ENCODE measurements around the gene SH3BP2. TPM values are rescaled to one million over a fixed set of nuclear protein-coding genes. Genes with fewer than 3 reads are reported as not detected.

Gene SH3BP2
- total RNA-seq, 5 donors from 2014 or later (not counting 1 experiment from before 2014, with no cell fraction given): 44.0 to 68.2 (median 49.7) TPM

GRCh38 chr4:2835978-2836377 lies 43.1 kb downstream of the SH3BP2 start:
- peaks cover 54 to 66% (median 55%) of the 10 kb centered on the region in 3 donors for H3K4me1 Mint-ChIP-seq
- ATAC-seq (replicated peaks in 1 of 4): no peak
- H3K36me3 Mint-ChIP-seq: peaks cover 3% of the 10 kb centered on the region
- H3K4me3 ChIP-seq (ENCODE audit: control insufficient read depth in 1 of 2, extremely low read depth in 1 of 2, low read length in 1 of 2): no peak overlapping the region
- H3K4me1 ChIP-seq (ENCODE audit: control insufficient read depth in 1 of 2, extremely low read depth in 1 of 2, insufficient read depth in 2 of 2, low read length in 2 of 2): peaks cover 30 to 62% of the 10 kb centered on the region in 2 experiments
- peak overlapping the region; percentile 91 to 93 for H3K27ac Mint-ChIP-seq
- H3K27me3 ChIP-seq (replicated peaks in 1 of 2; ENCODE audit: control insufficient read depth in 2 of 2, extremely low read depth in 1 of 2, insufficient read depth in 2 of 2, low read length in 1 of 2): no peaks in the 10 kb centered on the region
- H3K9me3 ChIP-seq: no peaks in the 10 kb centered on the region
- ChIA-PET CTCF (no interaction called here), POLR2A (no interaction called here)
- peaks cover 0 to 4% (median 0%) of the 10 kb centered on the region in 3 donors for H3K9me3 Mint-ChIP-seq
- H3K36me3 ChIP-seq (ENCODE audit: control insufficient read depth in 2 of 2, extremely low read depth in 1 of 2, insufficient read depth in 1 of 2, low read length in 1 of 2): peaks cover 8 to 22% of the 10 kb centered on the region in 2 donors
- DNase-seq: peak in 1 of 35 experiments; percentile 3
- peak overlapping the region; percentile 72 for H3K27ac ChIP-seq (ENCODE audit: low read length)
- WGBS (ENCODE audit: insufficient coverage): 92% methylated on average over 7 of the region's 8 CpGs
- H3K4me3 Mint-ChIP-seq: peak overlapping the region in 1 of 3 donors; percentile 76
- no peaks in the 10 kb centered on the region for H3K27me3 Mint-ChIP-seq

GRCh38 chr4:2836391-2836859 lies 43.5 kb downstream of the SH3BP2 start:
- Histone ChIP-seq H3K36me3 (ENCODE audit: control insufficient read depth in 2 of 2, extremely low read depth in 1 of 2, insufficient read depth in 1 of 2, low read length in 1 of 2) (peaks cover 8 to 18% of the 10 kb centered on the region in 2 donors), H3K27ac (ENCODE audit: low read length) (peak overlapping the region; percentile 72), H3K27me3 (replicated peaks in 1 of 2; ENCODE audit: control insufficient read depth in 2 of 2, extremely low read depth in 1 of 2, insufficient read depth in 2 of 2, low read length in 1 of 2) (no peaks in the 10 kb centered on the region), H3K4me1 (ENCODE audit: control insufficient read depth in 1 of 2, extremely low read depth in 1 of 2, insufficient read depth in 2 of 2, low read length in 2 of 2) (peaks cover 30 to 62% of the 10 kb centered on the region in 2 experiments), H3K9me3 (no peaks in the 10 kb centered on the region), H3K4me3 (ENCODE audit: control insufficient read depth in 1 of 2, extremely low read depth in 1 of 2, low read length in 1 of 2) (no peak overlapping the region)
- ATAC-seq (replicated peaks in 1 of 4) (no peak), DNase-seq (peak in 1 of 35 experiments; percentile 11)
- POLR2A ChIA-PET: no interaction called here
- H3K9me3 Mint-ChIP-seq: peaks cover 0 to 4% (median 0%) of the 10 kb centered on the region in 3 donors
- no peaks in the 10 kb centered on the region for H3K27me3 Mint-ChIP-seq
- peak overlapping the region in 1 of 3 donors; percentile 76 for H3K4me3 Mint-ChIP-seq
- WGBS (ENCODE audit: insufficient coverage): 100% methylated on average over 1 of the region's 5 CpGs
- H3K27ac Mint-ChIP-seq: peak overlapping the region; percentile 91 to 93
- H3K36me3 Mint-ChIP-seq: peaks cover 3% of the 10 kb centered on the region
- CTCF ChIA-PET: no interaction called here
- peaks cover 54 to 68% (median 56%) of the 10 kb centered on the region in 3 donors for H3K4me1 Mint-ChIP-seq

- Mint-ChIP-seq H3K27me3 (no peaks in the 10 kb centered on the region), H3K4me1 (peaks cover 56 to 72% (median 59%) of the 10 kb centered on the region in 3 donors), H3K27ac (peak overlapping the region; percentile 91 to 93), H3K4me3 (peak overlapping the region; percentile 76 to 83 (median 78)), H3K9me3 (peaks cover 0 to 4% (median 0%) of the 10 kb centered on the region in 3 donors), H3K36me3 (peaks cover 3% of the 10 kb centered on the region)
- peak overlapping the region; percentile 46 to 64 for H3K4me3 ChIP-seq (ENCODE audit: control insufficient read depth in 1 of 2, extremely low read depth in 1 of 2, low read length in 1 of 2)
- H3K36me3 ChIP-seq (ENCODE audit: control insufficient read depth in 2 of 2, extremely low read depth in 1 of 2, insufficient read depth in 1 of 2, low read length in 1 of 2): peaks cover 8 to 10% of the 10 kb centered on the region in 2 donors
- ChIA-PET CTCF (no interaction called here), POLR2A (no interaction called here)
- H3K9me3 ChIP-seq: no peaks in the 10 kb centered on the region
- H3K27ac ChIP-seq (ENCODE audit: low read length): peak overlapping the region; percentile 72
- DNase-seq: peak in 1 of 35 experiments; percentile 12
- H3K27me3 ChIP-seq (replicated peaks in 1 of 2; ENCODE audit: control insufficient read depth in 2 of 2, extremely low read depth in 1 of 2, insufficient read depth in 2 of 2, low read length in 1 of 2): no peaks in the 10 kb centered on the region
- WGBS (ENCODE audit: insufficient coverage): 85% methylated on average over 13 of the region's 20 CpGs
- H3K4me1 ChIP-seq (ENCODE audit: control insufficient read depth in 1 of 2, extremely low read depth in 1 of 2, insufficient read depth in 2 of 2, low read length in 2 of 2): peaks cover 30 to 66% of the 10 kb centered on the region in 2 experiments
- peak in 1 of 4 experiments; percentile 1 for ATAC-seq (replicated peaks in 1 of 4)
Observed at GRCh38 chr4:2837110-2837903, 44.4 kb downstream of the SH3BP2 start.

GRCh38 chr4:2837904-2838496 lies 45.1 kb downstream of the SH3BP2 start:
- Histone ChIP-seq H3K4me1 (ENCODE audit: control insufficient read depth in 1 of 2, extremely low read depth in 1 of 2, insufficient read depth in 2 of 2, low read length in 2 of 2) (peaks cover 33 to 72% of the 10 kb centered on the region in 2 experiments), H3K27me3 (replicated peaks in 1 of 2; ENCODE audit: control insufficient read depth in 2 of 2, extremely low read depth in 1 of 2, insufficient read depth in 2 of 2, low read length in 1 of 2) (no peaks in the 10 kb centered on the region), H3K9me3 (no peaks in the 10 kb centered on the region), H3K27ac (ENCODE audit: low read length) (peak overlapping the region; percentile 72), H3K4me3 (ENCODE audit: control insufficient read depth in 1 of 2, extremely low read depth in 1 of 2, low read length in 1 of 2) (peak overlapping the region; percentile 46 to 64), H3K36me3 (ENCODE audit: control insufficient read depth in 2 of 2, extremely low read depth in 1 of 2, insufficient read depth in 1 of 2, low read length in 1 of 2) (peaks cover 4 to 8% of the 10 kb centered on the region in 2 donors)
- Mint-ChIP-seq H3K36me3 (no peaks in the 10 kb centered on the region), H3K27ac (peak overlapping the region; percentile 91 to 93), H3K4me3 (peak overlapping the region; percentile 76 to 83 (median 78)), H3K9me3 (peaks cover 0 to 4% (median 0%) of the 10 kb centered on the region in 3 donors), H3K4me1 (peaks cover 62 to 74% (median 66%) of the 10 kb centered on the region in 3 donors), H3K27me3 (no peaks in the 10 kb centered on the region)
- WGBS (ENCODE audit: insufficient coverage): 10% methylated on average over 4 of the region's 8 CpGs
- peak; percentile 52 to 89 (median 79) for DNase-seq
- CTCF ChIA-PET: no interaction called here
- POLR2A ChIA-PET: no interaction called here
- ATAC-seq (replicated peaks in 1 of 4): peak; percentile 95 to 97 (median 96)

- H3K4me3 Mint-ChIP-seq: peak overlapping the region; percentile 76 to 83 (median 78)
- no CpG with 5 or more reads among the region's 3 CpGs for WGBS (ENCODE audit: insufficient coverage)
- H3K27ac Mint-ChIP-seq: peak overlapping the region; percentile 91 to 93
- DNase-seq: no peak
- ATAC-seq (replicated peaks in 1 of 4): no peak
- Histone ChIP-seq H3K4me1 (ENCODE audit: control insufficient read depth in 1 of 2, extremely low read depth in 1 of 2, insufficient read depth in 2 of 2, low read length in 2 of 2) (peaks cover 33 to 72% of the 10 kb centered on the region in 2 experiments), H3K27ac (ENCODE audit: low read length) (peak overlapping the region; percentile 72), H3K9me3 (no peaks in the 10 kb centered on the region), H3K36me3 (ENCODE audit: control insufficient read depth in 2 of 2, extremely low read depth in 1 of 2, insufficient read depth in 1 of 2, low read length in 1 of 2) (peaks cover 1 to 2% of the 10 kb centered on the region in 2 donors), H3K4me3 (ENCODE audit: control insufficient read depth in 1 of 2, extremely low read depth in 1 of 2, low read length in 1 of 2) (peak overlapping the region in 1 of 2 donors; percentile 64), H3K27me3 (replicated peaks in 1 of 2; ENCODE audit: control insufficient read depth in 2 of 2, extremely low read depth in 1 of 2, insufficient read depth in 2 of 2, low read length in 1 of 2) (no peaks in the 10 kb centered on the region)
- ChIA-PET CTCF (interaction anchor here in 1 of 2 donors (1.0 to 1.3 kb wide), 2 partner anchors 82 to 125 kb away, joined by 3 to 8 read pairs; partner anchors contain the start of gene GRK4), POLR2A (no interaction called here)
- peaks cover 62 to 76% (median 66%) of the 10 kb centered on the region in 3 donors for H3K4me1 Mint-ChIP-seq
- H3K9me3 Mint-ChIP-seq: peaks cover 0 to 4% (median 0%) of the 10 kb centered on the region in 3 donors
- no peaks in the 10 kb centered on the region for H3K27me3 Mint-ChIP-seq
- H3K36me3 Mint-ChIP-seq: no peaks in the 10 kb centered on the region
Observed at GRCh38 chr4:2839060-2839459, 46.2 kb downstream of the SH3BP2 start.

GRCh38 chr4:2842687-2843262 lies 49.9 kb downstream of the SH3BP2 start:
- no peaks in the 10 kb centered on the region for H3K36me3 Mint-ChIP-seq
- peak overlapping the region; percentile 81 to 90 (median 82) for H3K4me3 Mint-ChIP-seq
- ATAC-seq (replicated peaks in 1 of 4) (no peak), DNase-seq (no peak)
- H3K36me3 ChIP-seq (ENCODE audit: control insufficient read depth in 2 of 2, extremely low read depth in 1 of 2, insufficient read depth in 1 of 2, low read length in 1 of 2): no peaks in the 10 kb centered on the region
- H3K27me3 ChIP-seq (replicated peaks in 1 of 2; ENCODE audit: control insufficient read depth in 2 of 2, extremely low read depth in 1 of 2, insufficient read depth in 2 of 2, low read length in 1 of 2): no peaks in the 10 kb centered on the region
- ChIA-PET CTCF (interaction anchor here in 1 of 2 donors (0.6 kb wide), 1 partner anchor 45 kb away, joined by 16 read pairs; no protein-coding TSS in a partner anchor), POLR2A (interaction anchor here in 1 of 2 donors (0.6 kb wide), 1 partner anchor 12 kb away, joined by 11 read pairs; no protein-coding TSS in a partner anchor)
- H3K27ac Mint-ChIP-seq: peak overlapping the region; percentile 77
- peak overlapping the region; percentile 65 to 85 for H3K4me3 ChIP-seq (ENCODE audit: control insufficient read depth in 1 of 2, extremely low read depth in 1 of 2, low read length in 1 of 2)
- peaks cover 0 to 4% (median 0%) of the 10 kb centered on the region in 3 donors for H3K9me3 Mint-ChIP-seq
- H3K4me1 ChIP-seq (ENCODE audit: control insufficient read depth in 1 of 2, extremely low read depth in 1 of 2, insufficient read depth in 2 of 2, low read length in 2 of 2): peaks cover 19 to 56% of the 10 kb centered on the region in 2 experiments
- H3K27ac ChIP-seq (ENCODE audit: low read length): peak overlapping the region; percentile 57
- H3K9me3 ChIP-seq: no peaks in the 10 kb centered on the region
- H3K27me3 Mint-ChIP-seq: no peaks in the 10 kb centered on the region
- peaks cover 59 to 69% (median 69%) of the 10 kb centered on the region in 3 donors for H3K4me1 Mint-ChIP-seq
- WGBS (ENCODE audit: insufficient coverage): 28% methylated on average over 7 of the region's 10 CpGs

Measured in T-cell (primary cell).